Stimulated activated CD4-positive, alpha-beta T cell treated with anti-CD3 and anti-CD28 coated beads, TNF-alpha, amount 100 ng/mL, for 4 hours (primary cell): ENCODE results near the gene OR5B3.
"Not testable (repeated sequence)": the region's sequence is repeated elsewhere in the genome, so short reads cannot be mapped to it uniquely, and the experiment has no call there.

Source experiments
- DNase-seq, 3 experiments: peaks; one replicate each; pipeline ENCODE4 v3.0.0-alpha.2; 2020; ENCODE audit warnings: low read depth in 3 of 3

OR5B3 gene

GRCh38 chr11:58406774-58407173 lies at the start of gene OR5B3:
OR5B3 (minus strand) TSS chr11:58406874; CDS start chr11:58403409, 3,465 bp downstream.
- no peak for DNase-seq

- DNase-seq = no peak
These were observed 44.9 kb upstream of the OR5B3 start for GRCh38 chr11:58451585-58451984.

GRCh38 chr11:58446294-58446693 lies 39.6 kb upstream of the OR5B3 start:
- DNase-seq = no peak

- DNase-seq = no peak
These were observed 37.6 kb upstream of the OR5B3 start for GRCh38 chr11:58444300-58444699.

- no peak for DNase-seq
These were observed 35.5 kb upstream of the OR5B3 start, which contains the start of gene OR5B12 for GRCh38 chr11:58442136-58442535. OR5B12 (minus strand) TSS chr11:58442236; CDS start chr11:58440151, 2,085 bp downstream.

- DNase-seq = no peak
These were observed 31.8 kb upstream of the OR5B3 start for GRCh38 chr11:58438486-58438885.

- DNase-seq = no peak
These were observed 27.5 kb upstream of the OR5B3 start for GRCh38 chr11:58434217-58434616.

- DNase-seq = no peak
These were observed 27.0 kb upstream of the OR5B3 start for GRCh38 chr11:58433638-58434203.

GRCh38 chr11:58429273-58429672 lies 22.6 kb upstream of the OR5B3 start:
- no peak for DNase-seq

GRCh38 chr11:58428021-58428420 lies 21.3 kb upstream of the OR5B3 start, which contains the start of gene OR5B2:
OR5B2 (minus strand) TSS chr11:58428121; CDS start chr11:58423261, 4,860 bp downstream.
- DNase-seq = no peak

GRCh38 chr11:58399622-58400021 lies 7.1 kb downstream of the OR5B3 start:
- DNase-seq = not testable (repeated sequence)

- DNase-seq = no peak
These were observed 11.1 kb downstream of the OR5B3 start for GRCh38 chr11:58395581-58395980.

- no peak for DNase-seq
These were observed 12.5 kb downstream of the OR5B3 start for GRCh38 chr11:58394195-58394594.

GRCh38 chr11:58392746-58393145 lies 13.9 kb downstream of the OR5B3 start:
- DNase-seq = no peak

- no peak for DNase-seq
These were observed 14.8 kb downstream of the OR5B3 start for GRCh38 chr11:58391879-58392278.

- no peak for DNase-seq
These were observed 16.1 kb downstream of the OR5B3 start for GRCh38 chr11:58390551-58391063.

- DNase-seq = no peak
These were observed 47.7 kb downstream of the OR5B3 start, which contains the start of gene OR5B17 for GRCh38 chr11:58358969-58359368. OR5B17 (minus strand) TSS chr11:58359069; CDS start chr11:58359069, 0 bp downstream.

GRCh38 chr11:58354727-58355126 lies 51.9 kb downstream of the OR5B3 start:
- DNase-seq = no peak
